H1 (cell line): Measurements from ENCODE around the gene KLHDC4. TPM values are rescaled to one million over a fixed set of nuclear protein-coding genes. Genes with fewer than 3 reads are reported as not detected.

Experiments used
- CTCF ChIA-PET: fragments of 300-600 bp; sonication (Branson Sonifier 250); formaldehyde crosslinking; loops from one replicate; lab custom pipeline; 2021; ENCODE audit not compliant: partially characterized antibody; lab: Charles Lee
- POLR2A ChIA-PET: fragments of 300-600 bp; sonication (Branson Sonifier 250); formaldehyde crosslinking; loops from one replicate; lab custom pipeline; 2021; ENCODE audit warnings: inconsistent platforms; ENCODE audit not compliant: partially characterized antibody; lab: Charles Lee
- DNase-seq, 2 experiments: peaks; one replicate each; pipeline versions ENCODE4 v3.0.0 to v3.0.0-alpha.2; 2010 to 2022; ENCODE audit warnings: low spot score in 2 of 2, low read depth in 1 of 2, mixed read lengths in 1 of 2
- FAIRE-seq: peaks from 2 replicates; lab custom pipeline; 2011; peaks lifted over from hg19 to GRCh38; lab: Jason Lieb, UNC
- H2AFZ ChIP-seq: 2 replicates; pipeline ENCODE4 v1.8.1; 2012; ENCODE audit warnings: low read length, inconsistent platforms
- H2AK5ac ChIP-seq: 2 replicates; pipeline ENCODE4 v1.6.1; 2013; ENCODE audit warnings: low read depth, low read length
- H2BK120ac ChIP-seq: replicated peaks from 2 replicates; pipeline ENCODE3; 2013; ENCODE audit warnings: low read depth, low read length, inconsistent platforms
- H2BK12ac ChIP-seq: 2 replicates; pipeline ENCODE4 v1.6.1; 2013; ENCODE audit warnings: low read depth, low read length
- H2BK15ac ChIP-seq: 2 replicates; pipeline ENCODE4 v1.6.1; 2013; ENCODE audit warnings: low read length
- H2BK20ac ChIP-seq: 2 replicates; pipeline ENCODE4 v1.6.1; 2013; ENCODE audit warnings: low read length
- H2BK5ac ChIP-seq: 2 replicates; pipeline ENCODE4 v1.6.1; 2013; ENCODE audit warnings: low read depth, low read length
- H3K14ac ChIP-seq: 2 replicates; pipeline ENCODE4 v1.6.1; 2013; ENCODE audit warnings: inconsistent platforms; ENCODE audit not compliant: insufficient read length
- H3K18ac ChIP-seq: 2 replicates; pipeline ENCODE4 v1.6.1; 2013; ENCODE audit warnings: low read length; ENCODE audit errors: extremely low read depth
- H3K23ac ChIP-seq: 2 replicates; pipeline ENCODE4 v1.6.1; 2013; ENCODE audit warnings: inconsistent platforms; ENCODE audit not compliant: insufficient read length
- H3K23me2 ChIP-seq: 2 replicates; pipeline ENCODE4 v1.6.1; 2013; ENCODE audit warnings: low read depth, low read length
- H3K27ac ChIP-seq: 2 replicates; pipeline ENCODE4 v1.6.1; 2011; ENCODE audit warnings: low read depth, low read length, inconsistent platforms
- H3K27me3 ChIP-seq, 4 experiments: replicated peaks in 1 of 4; 1 replicate in 1 of 4; 2 replicates in 3 of 4; pipeline versions ENCODE4 v1.6.1 to v1.8.1; 2011 to 2013; ENCODE audit warnings: low read length in 3 of 4, mild to moderate bottlenecking in 3 of 4, inconsistent platforms in 2 of 4, mixed read lengths in 2 of 4, moderate library complexity in 1 of 4; ENCODE audit not compliant: control insufficient read depth in 3 of 4, insufficient read depth in 3 of 4; ENCODE audit errors: extremely low read depth in 1 of 4
- H3K36me3 ChIP-seq, 4 experiments: 2 replicates each; pipeline versions ENCODE4 v1.6.1 to v1.8.1; 2011 to 2013; ENCODE audit warnings: mild to moderate bottlenecking in 4 of 4, low read length in 3 of 4, moderate library complexity in 2 of 4, control low read depth in 1 of 4, inconsistent platforms in 1 of 4; ENCODE audit not compliant: insufficient read depth in 4 of 4, control insufficient read depth in 2 of 4
- H3K4ac ChIP-seq: replicated peaks from 2 replicates; pipeline ENCODE3; 2013; ENCODE audit warnings: low read length, low read depth, mixed read lengths, inconsistent platforms; ENCODE audit not compliant: insufficient read length
- H3K4me1 ChIP-seq, 4 experiments: replicated peaks in 1 of 4; 1 replicate in 1 of 4; 2 replicates in 3 of 4; pipeline versions ENCODE4 v1.6.1 to v1.8.1; 2011 to 2013; ENCODE audit warnings: low read length in 3 of 4, inconsistent platforms in 2 of 4, mixed read lengths in 1 of 4; ENCODE audit not compliant: insufficient read depth in 4 of 4, control insufficient read depth in 3 of 4
- H3K4me2 ChIP-seq, 2 experiments: 2 replicates each; pipeline versions ENCODE4 v1.6.1 to v1.8.1; 2011 to 2013; ENCODE audit warnings: low read depth in 2 of 2, low read length in 2 of 2, control low read depth in 1 of 2, inconsistent platforms in 1 of 2, mild to moderate bottlenecking in 1 of 2; ENCODE audit not compliant: insufficient read depth in 1 of 2
- H3K4me3 ChIP-seq, 4 experiments: fragments of 200-600, 300-600 bp in 1 of 4; sonication (generic), shearing (Covaris generic), sonication (Bioruptor Twin) in 1 of 4; 2 replicates each; pipeline versions ENCODE4 v1.5.1 to v1.8.1; 2011 to 2016; ENCODE audit warnings: low read length in 4 of 4, low read depth in 3 of 4, control low read depth in 2 of 4, inconsistent platforms in 2 of 4, mild to moderate bottlenecking in 2 of 4, mixed read lengths in 1 of 4, moderate library complexity in 1 of 4; ENCODE audit not compliant: insufficient read depth in 2 of 4; ENCODE audit errors: extremely low read depth in 1 of 4
- H3K56ac ChIP-seq: replicated peaks from 2 replicates; pipeline ENCODE3; 2013; ENCODE audit warnings: low read depth, mild to moderate bottlenecking, mixed read lengths, low read length, inconsistent platforms; ENCODE audit not compliant: insufficient read length
- H3K79me1 ChIP-seq: 2 replicates; pipeline ENCODE4 v1.6.1; 2013; ENCODE audit warnings: low read depth, low read length, control low read depth
- H3K79me2 ChIP-seq, 2 experiments: 2 replicates each; pipeline versions ENCODE4 v1.6.1 to v1.8.1; 2012 to 2013; ENCODE audit warnings: low read length in 2 of 2, mild to moderate bottlenecking in 2 of 2, inconsistent platforms in 1 of 2; ENCODE audit not compliant: insufficient read depth in 2 of 2, control insufficient read depth in 1 of 2
- H3K9ac ChIP-seq, 4 experiments: replicated peaks in 1 of 4; 1 replicate in 1 of 4; 2 replicates in 3 of 4; pipeline versions ENCODE4 v1.6.1 to v1.8.1; 2011 to 2013; ENCODE audit warnings: low read depth in 3 of 4, low read length in 3 of 4, control low read depth in 2 of 4, mild to moderate bottlenecking in 2 of 4, moderate library complexity in 2 of 4, inconsistent platforms in 1 of 4; ENCODE audit errors: extremely low read depth in 1 of 4
- H3K9me3 ChIP-seq, 2 experiments: 2 replicates each; pipeline versions ENCODE4 v1.6.1 to v1.8.1; 2012 to 2013; ENCODE audit warnings: mild to moderate bottlenecking in 2 of 2, moderate library complexity in 2 of 2, control low read depth in 1 of 2, inconsistent platforms in 1 of 2, low read depth in 1 of 2, low read length in 1 of 2, mixed read lengths in 1 of 2; ENCODE audit not compliant: insufficient read depth in 2 of 2
- H4K20me1 ChIP-seq, 2 experiments: replicated peaks in 1 of 2; 2 replicates each; pipeline versions ENCODE3 to v1.8.1; 2011 to 2013; ENCODE audit warnings: inconsistent platforms in 2 of 2, low read length in 2 of 2, mild to moderate bottlenecking in 1 of 2; ENCODE audit not compliant: insufficient read depth in 2 of 2, control insufficient read depth in 1 of 2
- H4K5ac ChIP-seq: 2 replicates; pipeline ENCODE4 v1.6.1; 2013; ENCODE audit warnings: low read length, low read depth, mixed read lengths, inconsistent platforms; ENCODE audit not compliant: insufficient read length
- H4K8ac ChIP-seq: 2 replicates; pipeline ENCODE4 v1.8.0; 2013; ENCODE audit warnings: mild to moderate bottlenecking, moderate library complexity, low read length, inconsistent platforms; ENCODE audit not compliant: insufficient read depth; ENCODE audit errors: extremely low read depth
- H4K91ac ChIP-seq: replicated peaks from 2 replicates; pipeline ENCODE3; 2013; ENCODE audit warnings: low read length, mixed read lengths, inconsistent platforms; ENCODE audit not compliant: insufficient read length
- ASH2L ChIP-seq: fragments of 200-600, 300-600 bp; sonication (generic); IDR thresholded peaks from one replicate; pipeline ENCODE4 v1.7.1; 2017; ENCODE audit warnings: low read length
- BRCA1 ChIP-seq: IDR thresholded peaks from 2 replicates; pipeline ENCODE4 v1.6.1; 2012; ENCODE audit warnings: low read depth, low read length, improper control_type of control experiment
- HDAC6 ChIP-seq: IDR thresholded peaks from one replicate; pipeline ENCODE4 v1.7.1; 2012; ENCODE audit warnings: low read depth, mild to moderate bottlenecking, inconsistent platforms, low read length, moderate library complexity
- KDM5A ChIP-seq: fragments of 200-600 bp; IDR thresholded peaks from 2 replicates; pipeline ENCODE4 v1.7.1; 2012; ENCODE audit warnings: mild to moderate bottlenecking, low read length, inconsistent platforms, mixed read lengths
- POLR2A ChIP-seq, 2 experiments: IDR thresholded peaks; 1 replicate in 1 of 2; 2 replicates in 1 of 2; pipeline ENCODE4 v1.6.1; 2011; ENCODE audit warnings: low read depth in 2 of 2, low read length in 2 of 2, mild to moderate bottlenecking in 2 of 2; ENCODE audit errors: control extremely low read depth in 1 of 2
- POU5F1 ChIP-seq: IDR thresholded peaks from 2 replicates; pipeline ENCODE4 v1.6.1; 2011; ENCODE audit warnings: low read depth, mild to moderate bottlenecking, low read length, moderate library complexity
- RAD21 ChIP-seq, 2 experiments: IDR thresholded peaks in 1 of 2; conservative IDR thresholded peaks in 1 of 2; 2 replicates each; pipeline ENCODE4 v1.6.1; 2011; ENCODE audit warnings: low read depth in 2 of 2, low read length in 2 of 2, improper control_type of control experiment in 1 of 2, inconsistent platforms in 1 of 2, mild to moderate bottlenecking in 1 of 2, moderate library complexity in 1 of 2
- RNF2 ChIP-seq: fragments of 200-900, 300-1000 bp; sonication (generic); IDR thresholded peaks from 2 replicates; pipeline ENCODE4 v1.7.1; 2016; ENCODE audit warnings: borderline replicate concordance, low read depth, mild to moderate bottlenecking, antibody characterized with exemption, low read length; ENCODE audit not compliant: poor library complexity, severe bottlenecking; ENCODE audit errors: missing control alignments
- SAP30 ChIP-seq: fragments of 300-600 bp; sonication (generic); IDR thresholded peaks from 2 replicates; pipeline ENCODE4 v1.7.1; 2012; ENCODE audit warnings: low read length, moderate library complexity, mild to moderate bottlenecking, inconsistent platforms; ENCODE audit not compliant: insufficient read depth, insufficient replicate concordance
- SP2 ChIP-seq: IDR thresholded peaks from 2 replicates; pipeline ENCODE4 v1.6.1; 2012; ENCODE audit warnings: mild to moderate bottlenecking, low read length, inconsistent platforms
- SP4 ChIP-seq: IDR thresholded peaks from 2 replicates; pipeline ENCODE4 v1.6.1; 2012; ENCODE audit warnings: low read length, inconsistent platforms
- TAF1 ChIP-seq: IDR thresholded peaks from 2 replicates; pipeline ENCODE4 v1.6.1; 2011; ENCODE audit warnings: mild to moderate bottlenecking, low read depth, low read length
- YY1 ChIP-seq: IDR thresholded peaks from 2 replicates; pipeline ENCODE4 v1.6.1; 2011; ENCODE audit warnings: low read depth, mild to moderate bottlenecking, low read length
- WGBS, 2 experiments: shearing (Covaris generic) in 1 of 2; methylation state at CpG; one replicate each; pipeline versions ENCODE4 v1.1.6 to v1.1.7; 2013 to 2015; ENCODE audit warnings: low lambda C conversion rate in 2 of 2, mixed read lengths in 2 of 2, inconsistent platforms in 1 of 2, low coverage in 1 of 2, missing lambda C conversion rate in 1 of 2; ENCODE audit not compliant: insufficient replicate concordance in 2 of 2, insufficient coverage in 1 of 2, insufficient read length in 1 of 2; ENCODE audit errors: extremely low coverage in 1 of 2, missing lambda C conversion rate in 1 of 2; 5-methylcytosine and 5-hydroxymethylcytosine counted together
- polyA plus RNA-seq, 7 experiments: library from polyadenylated mRNA; depleted of rRNA in 3 of 7; stranded (reverse) in 5 of 7; unstranded in 2 of 7; fragments of >200 nt in 5 of 7; fragments of 200-250 nt in 2 of 7; gene quantifications; 1 replicate in 5 of 7; 2 replicates in 1 of 7; 4 replicates in 1 of 7; pipeline versions ENCODE4 v1.2.1 to v1.2.3, GENCODE V29; 2011 to 2013; ENCODE audit warnings: missing spikeins in 2 of 7, mixed read lengths in 2 of 7
- total RNA-seq: library from RNA; stranded (reverse); fragmentation: NEBNext Ultra II Directional; extraction: Animal tissue kit (Norgen Biotek cat#: 25700); gene quantifications from 2 replicates; pipeline ENCODE4 v1.2.1, GENCODE V29; 2021
- TF ChIP-seq, protein P1 (sequence below): IDR thresholded peaks from 2 replicates; pipeline ENCODE4 v1.6.1; 2011; ENCODE audit warnings: low read depth, mild to moderate bottlenecking, low read length; ENCODE audit not compliant: insufficient read depth

Gene KLHDC4
- total and polyA plus RNA-seq, 2 of the 8 experiments (the other 6 are each of a cell fraction or from before 2014, with no cell fraction given), result 23.7 to 63.9 TPM

DNA sequence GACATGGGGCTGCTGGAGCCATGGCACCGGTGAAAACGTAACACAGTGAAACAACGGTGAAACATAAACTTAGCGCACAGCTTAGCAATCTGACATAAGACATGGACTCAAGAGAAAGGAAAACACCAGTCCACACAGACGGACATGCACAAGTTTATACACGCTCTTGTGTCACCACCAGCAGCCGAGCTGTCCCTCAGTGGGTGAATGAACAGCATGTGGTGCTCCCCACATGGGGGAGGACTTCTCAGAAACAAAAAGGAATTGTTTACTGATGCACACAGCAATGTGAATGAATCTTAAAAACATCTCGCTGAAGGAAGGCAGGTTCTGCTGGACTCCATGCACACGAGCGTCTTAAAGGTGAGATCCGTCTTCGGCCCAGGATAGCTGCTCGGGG, 34.2 kb downstream of the KLHDC4 start:
- Histone ChIP-seq H3K79me1 (peaks cover 16% of the 10 kb centered on the region), H2AFZ (no peak overlapping the region), H4K91ac (no peak overlapping the region), H3K27ac (no peak overlapping the region), H3K9ac (no peak overlapping the region), H3K4me2 (no peak overlapping the region), H3K4ac (no peak overlapping the region), H3K27me3 (no peaks in the 10 kb centered on the region), H3K9me3 (no peaks in the 10 kb centered on the region), H2BK120ac (no peak overlapping the region), H3K18ac (no peak overlapping the region), H4K8ac (no peak overlapping the region), H3K4me3 (no peak overlapping the region), H2BK12ac (no peak overlapping the region), H3K23ac (no peak overlapping the region), H2BK15ac (no peak overlapping the region), H4K20me1 (peaks cover 11 to 20% of the 10 kb centered on the region in 2 experiments), H2BK20ac (no peak overlapping the region), H4K5ac (no peak overlapping the region), H3K4me1 (peaks cover 0 to 2% (median under 1%) of the 10 kb centered on the region in 4 experiments; a peak in 2 of 7 replicates), H3K56ac (no peak overlapping the region), H3K23me2 (no peaks in the 10 kb centered on the region), H3K79me2 (peaks cover 4 to 33% of the 10 kb centered on the region in 2 experiments; a peak in 3 of 4 replicates), H3K14ac (no peak overlapping the region), H3K36me3 (peaks cover 5 to 25% (median 15%) of the 10 kb centered on the region in 4 experiments; a peak in 6 of 8 replicates), H2BK5ac (no peak overlapping the region), H2AK5ac (no peak overlapping the region)
- POLR2A ChIA-PET, result interaction anchor here (0.6 to 5.4 kb wide), 3 partner anchors 9 to 137 kb away, joined by 3 to 39 read pairs (median 3); partner anchors contain the start of gene SLC7A5
- CTCF ChIA-PET, result interaction anchor here (1.3 kb wide), 1 partner anchor 16 kb away, joined by 4 read pairs; no protein-coding TSS in a partner anchor
- WGBS, 2 experiments, result 97% methylated on average over 13 of the region's 13 CpGs; no CpG with 5 or more reads in 1 of the 2 experiments
- FAIRE-seq (no peak), DNase-seq (no peak)
- TF ChIP-seq, protein P1, sequence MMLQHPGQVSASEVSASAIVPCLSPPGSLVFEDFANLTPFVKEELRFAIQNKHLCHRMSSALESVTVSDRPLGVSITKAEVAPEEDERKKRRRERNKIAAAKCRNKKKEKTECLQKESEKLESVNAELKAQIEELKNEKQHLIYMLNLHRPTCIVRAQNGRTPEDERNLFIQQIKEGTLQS, result no peak
- TF ChIP-seq TAF1 (no peak), POLR2A (IDR thresholded peaks at IDR 0.05; ENCODE audit: control extremely low read depth in 1 of 2, low read depth in 2 of 2, low read length in 2 of 2) (no peak), SP2 (no peak), SP4 (no peak), ASH2L (no peak), SAP30 (no peak), BRCA1 (no peak), KDM5A (no peak), RNF2 (no peak), POU5F1 (no peak), HDAC6 (no peak), RAD21 (IDR thresholded peaks at IDR 0.05 in 1 of 2, conservative IDR thresholded peaks at IDR 0.05 in 1 of 2; ENCODE audit: low read depth in 2 of 2, low read length in 2 of 2) (no peak), YY1 (no peak)
